GM18499 (cell line): Measurements from ENCODE around the gene CTNND2.

Experiments used
- ATAC-seq: cut with Tn5 transposase; IDR thresholded peaks from one replicate; pipeline ENCODE4 v1.9.1; 2021; ENCODE audit warnings: moderate number of reproducible peaks; ENCODE audit not compliant: insufficient read depth, unreplicated experiment

CTNND2 gene

GRCh38 chr5:10985091-10985720, 919.0 kb downstream of the CTNND2 start:
- no peak for ATAC-seq

- no peak for ATAC-seq
Measured at GRCh38 chr5:10984021-10984715, 920.1 kb downstream of the CTNND2 start.

- no peak for ATAC-seq
Measured at GRCh38 chr5:10982626-10983025, 921.6 kb downstream of the CTNND2 start.

- ATAC-seq, result no peak
Measured at GRCh38 chr5:10981932-10982331, 922.3 kb downstream of the CTNND2 start.

- ATAC-seq, result no peak
Measured at GRCh38 chr5:10977011-10977410, 927.2 kb downstream of the CTNND2 start.

- no peak for ATAC-seq
Measured at GRCh38 chr5:10975945-10976344, 928.3 kb downstream of the CTNND2 start.

- no peak for ATAC-seq
Measured at GRCh38 chr5:10974850-10975249, 929.4 kb downstream of the CTNND2 start.

- ATAC-seq, result no peak
Measured at GRCh38 chr5:10973316-10973715, 930.9 kb downstream of the CTNND2 start.

GRCh38 chr5:10969684-10970180, 934.5 kb downstream of the CTNND2 start:
- ATAC-seq, result no peak

- ATAC-seq, result no peak
Measured at GRCh38 chr5:10964806-10965205, 939.4 kb downstream of the CTNND2 start.

GRCh38 chr5:10958728-10959127, 945.5 kb downstream of the CTNND2 start:
- no peak for ATAC-seq

- no peak for ATAC-seq
Measured at GRCh38 chr5:10949856-10950630, 954.2 kb downstream of the CTNND2 start.

GRCh38 chr5:10946050-10946449, 958.2 kb downstream of the CTNND2 start:
- no peak for ATAC-seq

GRCh38 chr5:10941900-10942299, 962.3 kb downstream of the CTNND2 start:
- no peak for ATAC-seq

- no peak for ATAC-seq
Measured at GRCh38 chr5:10936081-10936855, 968.0 kb downstream of the CTNND2 start.

- no peak for ATAC-seq
Measured at GRCh38 chr5:10935536-10935935, 968.7 kb downstream of the CTNND2 start.

- no peak for ATAC-seq
Measured at GRCh38 chr5:10934783-10935355, 969.4 kb downstream of the CTNND2 start.

- ATAC-seq, result no peak
Measured at GRCh38 chr5:10933121-10933520, 971.1 kb downstream of the CTNND2 start.

GRCh38 chr5:10932426-10932825, 971.8 kb downstream of the CTNND2 start:
- ATAC-seq, result no peak

GRCh38 chr5:10927608-10928007, 976.6 kb downstream of the CTNND2 start:
- ATAC-seq, result no peak
